ENCODE results near the gene IGFBP6.

Gene IGFBP6

GRCh38 chr12:53120685-53121525 is 23.4 kb downstream of the IGFBP6 start:
- ChIA-PET POLR2A (no interaction called here), CTCF (interaction anchor here (0.8 kb wide), 1 partner anchor 277 kb away, joined by 3 read pairs; no protein-coding TSS in a partner anchor)
- no peak overlapping the region for H3K27ac ChIP-seq (ENCODE audit: extremely low read depth, low read depth, low read length)
- TF ChIP-seq, protein P1, sequence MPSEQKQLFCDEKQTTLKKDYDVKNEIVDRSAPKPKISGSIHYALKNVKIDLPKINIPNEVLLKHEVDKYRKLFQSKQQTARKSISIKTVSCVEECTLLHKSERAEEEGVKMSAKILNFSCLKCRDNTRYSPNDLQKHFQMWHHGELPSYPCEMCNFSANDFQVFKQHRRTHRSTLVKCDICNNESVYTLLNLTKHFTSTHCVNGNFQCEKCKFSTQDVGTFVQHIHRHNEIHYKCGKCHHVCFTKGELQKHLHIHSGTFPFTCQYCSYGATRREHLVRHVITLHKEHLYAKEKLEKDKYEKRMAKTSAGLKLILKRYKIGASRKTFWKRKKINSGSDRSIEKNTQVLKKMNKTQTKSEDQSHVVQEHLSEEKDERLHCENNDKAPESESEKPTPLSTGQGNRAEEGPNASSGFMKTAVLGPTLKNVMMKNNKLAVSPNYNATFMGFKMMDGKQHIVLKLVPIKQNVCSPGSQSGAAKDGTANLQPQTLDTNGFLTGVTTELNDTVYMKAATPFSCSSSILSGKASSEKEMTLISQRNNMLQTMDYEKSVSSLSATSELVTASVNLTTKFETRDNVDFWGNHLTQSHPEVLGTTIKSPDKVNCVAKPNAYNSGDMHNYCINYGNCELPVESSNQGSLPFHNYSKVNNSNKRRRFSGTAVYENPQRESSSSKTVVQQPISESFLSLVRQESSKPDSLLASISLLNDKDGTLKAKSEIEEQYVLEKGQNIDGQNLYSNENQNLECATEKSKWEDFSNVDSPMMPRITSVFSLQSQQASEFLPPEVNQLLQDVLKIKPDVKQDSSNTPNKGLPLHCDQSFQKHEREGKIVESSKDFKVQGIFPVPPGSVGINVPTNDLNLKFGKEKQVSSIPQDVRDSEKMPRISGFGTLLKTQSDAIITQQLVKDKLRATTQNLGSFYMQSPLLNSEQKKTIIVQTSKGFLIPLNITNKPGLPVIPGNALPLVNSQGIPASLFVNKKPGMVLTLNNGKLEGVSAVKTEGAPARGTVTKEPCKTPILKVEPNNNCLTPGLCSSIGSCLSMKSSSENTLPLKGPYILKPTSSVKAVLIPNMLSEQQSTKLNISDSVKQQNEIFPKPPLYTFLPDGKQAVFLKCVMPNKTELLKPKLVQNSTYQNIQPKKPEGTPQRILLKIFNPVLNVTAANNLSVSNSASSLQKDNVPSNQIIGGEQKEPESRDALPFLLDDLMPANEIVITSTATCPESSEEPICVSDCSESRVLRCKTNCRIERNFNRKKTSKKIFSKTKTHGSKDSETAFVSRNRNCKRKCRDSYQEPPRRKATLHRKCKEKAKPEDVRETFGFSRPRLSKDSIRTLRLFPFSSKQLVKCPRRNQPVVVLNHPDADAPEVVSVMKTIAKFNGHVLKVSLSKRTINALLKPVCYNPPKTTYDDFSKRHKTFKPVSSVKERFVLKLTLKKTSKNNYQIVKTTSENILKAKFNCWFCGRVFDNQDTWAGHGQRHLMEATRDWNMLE (tag by site-specific recombination; conservative IDR thresholded peaks at IDR 0.05; ENCODE audit: low read depth), result no peak
- TF ChIP-seq ZNF624 (tag by site-specific recombination; IDR thresholded peaks at IDR 0.05) (no peak), WT1 (tag by site-specific recombination; IDR thresholded peaks at IDR 0.05) (0 out of 2 replicates have a peak, but pooled peaks have one; percentile 12), ZBTB17 (tag by site-specific recombination; IDR thresholded peaks at IDR 0.05) (no peak), ZNF488 (tag by site-specific recombination; IDR thresholded peaks at IDR 0.05) (no peak), ZNF600 (tag by site-specific recombination; IDR thresholded peaks at IDR 0.05) (peak; percentile 24; the same call in 1 of the 2 replicates), RBAK (tag by site-specific recombination; IDR thresholded peaks at IDR 0.05) (no peak), ZNF549 (tag by site-specific recombination; IDR thresholded peaks at IDR 0.05) (no peak), ZNF146 (tag by site-specific recombination; IDR thresholded peaks at IDR 0.05) (no peak), ZNF280C (tag by site-specific recombination; IDR thresholded peaks at IDR 0.05) (no peak)
- TF ChIP-seq, protein P2, sequence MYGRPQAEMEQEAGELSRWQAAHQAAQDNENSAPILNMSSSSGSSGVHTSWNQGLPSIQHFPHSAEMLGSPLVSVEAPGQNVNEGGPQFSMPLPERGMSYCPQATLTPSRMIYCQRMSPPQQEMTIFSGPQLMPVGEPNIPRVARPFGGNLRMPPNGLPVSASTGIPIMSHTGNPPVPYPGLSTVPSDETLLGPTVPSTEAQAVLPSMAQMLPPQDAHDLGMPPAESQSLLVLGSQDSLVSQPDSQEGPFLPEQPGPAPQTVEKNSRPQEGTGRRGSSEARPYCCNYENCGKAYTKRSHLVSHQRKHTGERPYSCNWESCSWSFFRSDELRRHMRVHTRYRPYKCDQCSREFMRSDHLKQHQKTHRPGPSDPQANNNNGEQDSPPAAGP (tag by site-specific recombination; IDR thresholded peaks at IDR 0.05), result no peak
- H3K36me3 ChIP-seq (ENCODE audit: control insufficient read depth in 2 of 2, insufficient read depth in 1 of 2, low read length in 2 of 2), result no peaks in the 10 kb centered on the region
- H3K4me1 ChIP-seq (ENCODE audit: control insufficient read depth, insufficient read depth, low read length), result no peaks in the 10 kb centered on the region
- H3K4me3 ChIP-seq (ENCODE audit: low read depth, low read length), result no peak overlapping the region
- no peaks in the 10 kb centered on the region for H3K9me3 ChIP-seq (ENCODE audit: control insufficient read depth, insufficient read depth, low read depth, low read length)

GRCh38 chr12:53122961-53123468 is 25.5 kb downstream of the IGFBP6 start:
- no peak overlapping the region for H3K4me3 ChIP-seq (ENCODE audit: low read depth, low read length)
- H3K36me3 ChIP-seq (ENCODE audit: control insufficient read depth in 2 of 2, insufficient read depth in 1 of 2, low read length in 2 of 2), result no peaks in the 10 kb centered on the region
- TF ChIP-seq KLF10 (tag by site-specific recombination; IDR thresholded peaks at IDR 0.05), result no peak
- TF ChIP-seq GLIS2 (tag by site-specific recombination; IDR thresholded peaks at IDR 0.05), result peak; percentile 40
- peak; percentile 40; the same call in 1 of the 2 replicates for TF ChIP-seq ZNF398 (tag by site-specific recombination; IDR thresholded peaks at IDR 0.05)
- TF ChIP-seq ZBTB17 (tag by site-specific recombination; IDR thresholded peaks at IDR 0.05), result peak; percentile 27; the same call in 1 of the 2 replicates
- peak; percentile 87 for TF ChIP-seq ZFHX2 (tag by site-specific recombination; conservative IDR thresholded peaks at IDR 0.05)
- peak; percentile 85 for TF ChIP-seq EGR2 (tag by site-specific recombination; IDR thresholded peaks at IDR 0.05; ENCODE audit: low read depth)
- no peak for TF ChIP-seq ZNF404 (tag by site-specific recombination; IDR thresholded peaks at IDR 0.05)
- no peak for TF ChIP-seq ZNF391 (tag by site-specific recombination; IDR thresholded peaks at IDR 0.05; ENCODE audit: borderline replicate concordance, low read depth)
- peak; percentile 86 for TF ChIP-seq GLIS1 (tag by site-specific recombination; IDR thresholded peaks at IDR 0.05)
- TF ChIP-seq ZFP69B (tag by site-specific recombination; IDR thresholded peaks at IDR 0.05), result no peak
- no peaks in the 10 kb centered on the region for H3K9me3 ChIP-seq (ENCODE audit: control insufficient read depth, insufficient read depth, low read depth, low read length)
- no peaks in the 10 kb centered on the region for H3K4me1 ChIP-seq (ENCODE audit: control insufficient read depth, insufficient read depth, low read length)
- H3K27ac ChIP-seq (ENCODE audit: extremely low read depth, low read depth, low read length), result no peak overlapping the region
- CTCF ChIA-PET, result no interaction called here
- POLR2A ChIA-PET, result interaction anchor here (0.6 kb wide), 1 partner anchor 931 kb away, joined by 3 read pairs; the partner anchor contains the start of gene HOXC4

Data from HEK293 (cell line).